Mononuclear cell (primary cell): ENCODE results near the gene UST. TPM values are rescaled to one million over a fixed set of nuclear protein-coding genes. Genes with fewer than 3 reads are reported as not detected.
"Not testable (repeated sequence)": the region's sequence is repeated elsewhere in the genome, so short reads cannot be mapped to it uniquely, and the experiment has no call there.

Source experiments
- H3K27me3 ChIP-seq: 2 replicates; pipeline ENCODE4 v1.6.0; 2011; ENCODE audit warnings: low read length, control low read depth; ENCODE audit not compliant: insufficient read depth
- H3K4me1 ChIP-seq: 2 replicates; pipeline ENCODE4 v1.5.1; 2011; ENCODE audit warnings: mild to moderate bottlenecking, low read length, control low read depth; ENCODE audit not compliant: insufficient read depth
- H3K4me3 ChIP-seq: 2 replicates; pipeline ENCODE4 v1.5.1; 2011; ENCODE audit warnings: mild to moderate bottlenecking, low read length, moderate library complexity
- H3K9me3 ChIP-seq: 2 replicates; pipeline ENCODE4 v1.5.1; 2011; ENCODE audit warnings: low read depth, mild to moderate bottlenecking, control low read depth, low read length
- total RNA-seq: library from RNA; depleted of rRNA; stranded (reverse); fragments of >200 nt; gene quantifications from one replicate; pipeline ENCODE4 v1.2.3, GENCODE V29; 2012

UST gene
- total RNA-seq, 1 donor = 1.5 TPM

DNA sequence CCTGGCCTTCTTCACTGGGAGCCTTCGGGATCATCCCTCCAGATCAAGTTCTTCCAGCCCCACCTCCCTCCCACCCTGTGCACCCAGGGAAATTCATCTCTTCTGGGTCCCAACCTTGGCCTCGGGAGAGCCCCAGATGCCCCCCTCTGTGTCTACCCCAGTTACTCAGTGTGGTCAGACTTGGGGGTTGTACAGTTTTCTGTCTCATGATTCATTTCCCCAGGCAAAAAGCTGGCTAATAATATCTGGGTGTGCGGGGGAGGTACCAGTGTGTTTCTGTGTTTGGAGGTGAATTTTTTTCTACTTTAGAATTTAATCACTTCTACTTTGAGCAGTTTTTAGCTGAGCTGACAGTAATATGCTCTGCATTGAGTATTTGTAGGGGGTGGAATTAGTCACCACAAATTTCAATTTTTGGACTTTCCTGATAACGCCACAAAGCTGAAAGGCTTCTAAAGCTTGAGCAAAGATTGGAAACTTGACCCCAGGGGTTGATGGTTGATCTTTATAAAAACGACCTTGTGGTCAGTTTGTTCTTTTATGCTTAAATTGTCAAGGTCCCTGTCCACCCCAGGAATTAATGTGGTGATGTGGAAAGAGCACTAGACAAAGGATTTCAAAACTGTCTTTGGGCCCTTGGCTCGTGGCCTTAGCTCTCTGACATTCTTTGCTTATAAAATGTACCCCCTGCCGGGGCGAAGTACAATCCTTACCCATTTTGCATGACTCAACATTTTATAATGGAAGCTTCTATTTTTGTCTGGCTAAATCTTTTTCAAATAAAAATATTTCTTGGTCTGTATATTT lies 286.0 kb downstream of the UST start:
- H3K4me3 ChIP-seq = no peak overlapping the region
- no peaks in the 10 kb centered on the region for H3K27me3 ChIP-seq
- peaks cover 10% of the 10 kb centered on the region for H3K4me1 ChIP-seq

DNA sequence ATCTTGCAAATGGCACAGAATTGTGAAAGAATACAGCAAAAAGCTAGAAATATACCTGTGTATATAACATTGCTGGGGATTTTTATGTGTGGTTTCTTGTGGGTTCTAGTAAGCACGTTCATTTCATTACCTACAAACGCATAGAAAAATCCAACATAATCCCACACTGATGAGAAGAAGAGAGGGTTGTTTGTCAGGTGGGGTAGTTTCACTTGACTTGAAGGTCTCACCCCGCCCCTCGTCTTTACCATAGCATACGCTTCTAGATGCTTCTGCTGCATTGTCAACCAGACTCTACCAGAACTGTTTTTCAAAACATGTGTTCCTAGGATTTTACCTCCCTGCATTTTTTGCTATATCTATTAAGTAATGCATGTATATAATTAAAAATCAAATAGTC lies 286.6 kb downstream of the UST start:
- Histone ChIP-seq H3K9me3 (no peaks in the 10 kb centered on the region), H3K4me1 (peaks cover 10% of the 10 kb centered on the region), H3K4me3 (no peak overlapping the region), H3K27me3 (no peaks in the 10 kb centered on the region)

More for the DNA sequence above, 286.0 kb downstream of the UST start:
- H3K9me3 ChIP-seq = no peaks in the 10 kb centered on the region

DNA sequence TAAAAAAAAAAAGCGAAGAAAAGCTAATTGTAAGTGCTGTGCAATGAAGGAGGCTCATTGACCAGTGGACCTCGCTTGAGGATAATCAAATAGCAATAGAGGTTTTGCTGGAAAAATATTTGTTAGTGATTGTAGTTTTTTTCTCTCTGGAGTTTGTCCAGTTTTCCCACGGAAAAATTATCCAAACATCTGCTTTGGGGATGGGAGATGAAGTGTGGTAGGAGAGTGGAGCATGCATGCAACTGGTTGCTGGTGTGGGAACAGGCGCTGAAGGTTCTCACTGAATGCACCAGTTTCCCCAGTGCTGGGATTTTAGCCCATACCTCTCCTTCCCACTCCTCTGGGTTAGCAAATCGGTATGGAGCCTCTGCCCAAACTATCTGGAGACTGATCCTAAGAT lies 288.9 kb downstream of the UST start:
- Histone ChIP-seq H3K9me3 (no peaks in the 10 kb centered on the region), H3K4me3 (no peak overlapping the region), H3K4me1 (peaks cover 10% of the 10 kb centered on the region), H3K27me3 (no peaks in the 10 kb centered on the region)

DNA sequence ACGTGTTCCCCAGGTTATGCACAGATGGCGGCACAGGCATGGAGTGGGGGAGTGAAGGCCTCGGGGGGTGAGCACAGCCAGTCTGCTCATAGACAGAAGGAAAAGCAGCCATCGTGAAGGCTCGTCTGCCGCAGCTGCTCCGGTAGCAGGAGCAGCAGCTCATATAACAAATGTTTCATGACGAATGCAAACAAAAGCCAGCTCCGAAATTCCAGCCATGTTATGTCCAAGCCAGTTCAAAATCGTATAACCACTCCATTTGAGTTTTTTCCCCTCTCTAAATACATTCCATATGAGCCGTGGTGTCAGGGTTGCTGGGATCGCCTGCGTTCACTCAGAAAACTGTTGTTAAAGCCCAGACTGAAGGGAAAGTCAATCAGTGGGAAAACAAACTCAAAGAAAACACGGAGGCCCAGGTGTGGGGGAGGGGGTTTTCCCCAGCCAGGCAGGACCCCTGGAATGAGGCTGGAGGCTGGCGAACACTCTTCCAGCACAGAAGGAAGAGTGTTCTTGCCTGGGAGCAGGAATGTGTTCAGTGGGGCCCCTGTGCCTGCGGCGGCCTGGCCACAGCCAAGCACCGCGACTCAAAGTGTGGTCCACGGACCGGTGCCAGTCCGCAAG lies 290.3 kb downstream of the UST start:
- peaks cover 5% of the 10 kb centered on the region for H3K4me1 ChIP-seq
- no peaks in the 10 kb centered on the region for H3K9me3 ChIP-seq
- H3K4me3 ChIP-seq = no peak overlapping the region
- H3K27me3 ChIP-seq = no peaks in the 10 kb centered on the region

DNA sequence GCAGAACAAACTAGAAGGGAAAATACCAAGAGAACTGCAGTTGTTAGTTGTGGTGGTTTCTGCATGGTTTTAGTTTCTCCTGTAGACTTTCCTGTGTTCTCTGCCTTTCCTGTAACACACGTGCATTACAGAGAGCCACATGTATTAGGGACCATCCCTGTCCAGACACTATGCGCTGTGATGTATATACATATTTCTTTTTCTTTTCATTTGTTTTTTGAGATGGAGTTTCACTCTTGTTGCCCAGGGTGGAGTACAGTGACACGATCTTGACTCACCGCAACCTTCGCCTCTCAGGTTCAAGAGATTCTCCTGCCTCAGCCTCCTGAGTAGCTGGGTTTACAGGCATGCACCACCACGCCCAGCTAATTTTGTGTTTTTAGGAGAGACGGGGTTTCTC lies 292.2 kb downstream of the UST start:
- H3K4me1 ChIP-seq, H3K4me3 ChIP-seq, H3K9me3 ChIP-seq, H3K27me3 ChIP-seq: not testable (repeated sequence)

DNA sequence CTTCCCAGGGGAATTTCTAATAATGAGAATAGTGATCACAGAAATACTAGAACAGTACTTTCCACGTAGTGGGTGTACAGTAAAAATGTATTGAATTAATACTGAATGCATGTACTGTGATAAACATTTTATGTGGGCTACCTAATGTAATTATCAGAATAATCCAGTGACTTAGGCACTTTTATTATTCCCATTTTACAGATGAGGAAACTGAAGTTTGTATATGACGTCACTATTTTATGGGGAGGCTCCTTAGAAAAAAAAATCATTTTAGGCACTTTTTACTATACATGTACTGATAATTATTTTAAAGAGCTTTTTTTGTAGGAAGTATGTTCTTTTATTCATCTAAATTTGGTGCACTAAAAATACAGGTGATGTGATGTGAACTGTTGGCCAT lies 295.1 kb downstream of the UST start:
- no peaks in the 10 kb centered on the region for H3K9me3 ChIP-seq
- peaks cover 21% of the 10 kb centered on the region for H3K4me1 ChIP-seq
- H3K4me3 ChIP-seq = no peak overlapping the region
- H3K27me3 ChIP-seq = no peaks in the 10 kb centered on the region

DNA sequence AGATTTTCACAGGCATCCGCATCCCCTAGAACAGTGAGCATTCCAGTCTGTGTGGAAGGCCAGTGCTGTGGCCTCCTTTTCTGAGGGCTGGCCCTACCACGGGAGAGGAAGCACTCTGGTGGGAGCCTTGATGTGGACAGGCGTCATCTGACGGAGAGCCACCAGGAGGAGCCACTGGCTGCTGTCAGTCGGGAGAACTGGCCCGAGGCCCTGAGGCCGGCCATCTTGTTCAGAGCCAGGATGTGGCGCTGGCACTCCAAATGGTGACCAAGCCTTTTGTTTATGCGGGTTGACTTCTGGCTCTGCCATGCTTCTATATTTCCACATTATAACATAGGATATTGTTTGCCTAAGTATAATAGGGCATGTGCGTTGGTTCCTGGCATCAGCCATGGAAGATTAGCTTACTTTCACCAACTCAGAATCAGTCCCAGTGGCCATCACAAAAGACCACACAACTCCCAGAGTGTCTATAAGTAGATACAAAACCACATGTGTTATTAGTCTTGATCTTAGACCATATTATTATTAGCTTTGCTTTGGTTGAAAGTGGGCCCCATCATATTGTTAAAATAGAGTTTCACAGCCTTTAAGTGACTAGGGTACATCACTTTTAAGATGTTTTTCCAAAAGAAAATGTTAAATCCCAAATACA lies 296.8 kb downstream of the UST start:
- Histone ChIP-seq H3K4me1 (peaks cover 22% of the 10 kb centered on the region), H3K27me3 (no peaks in the 10 kb centered on the region), H3K4me3 (no peak overlapping the region), H3K9me3 (no peaks in the 10 kb centered on the region)

DNA sequence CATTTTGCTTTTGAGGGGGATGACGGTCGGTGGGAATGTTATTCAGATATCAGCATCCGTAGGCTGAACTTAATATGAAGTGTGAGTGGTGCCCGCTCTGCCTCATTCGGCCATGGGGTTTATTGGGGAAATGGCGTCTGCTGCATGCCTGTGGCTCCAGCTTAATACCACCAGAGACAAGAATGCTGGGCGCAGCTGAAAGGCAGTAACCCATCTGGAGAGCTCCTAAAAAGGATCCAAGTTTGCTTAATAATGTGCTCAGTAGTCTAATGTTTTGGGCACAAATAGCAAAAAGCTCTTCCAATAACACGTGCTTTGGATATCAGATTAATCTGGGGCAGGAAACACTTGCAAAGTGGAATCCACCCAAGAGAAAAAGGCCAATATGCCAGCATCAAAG lies 297.7 kb downstream of the UST start:
- no peak overlapping the region for H3K4me3 ChIP-seq

DNA sequence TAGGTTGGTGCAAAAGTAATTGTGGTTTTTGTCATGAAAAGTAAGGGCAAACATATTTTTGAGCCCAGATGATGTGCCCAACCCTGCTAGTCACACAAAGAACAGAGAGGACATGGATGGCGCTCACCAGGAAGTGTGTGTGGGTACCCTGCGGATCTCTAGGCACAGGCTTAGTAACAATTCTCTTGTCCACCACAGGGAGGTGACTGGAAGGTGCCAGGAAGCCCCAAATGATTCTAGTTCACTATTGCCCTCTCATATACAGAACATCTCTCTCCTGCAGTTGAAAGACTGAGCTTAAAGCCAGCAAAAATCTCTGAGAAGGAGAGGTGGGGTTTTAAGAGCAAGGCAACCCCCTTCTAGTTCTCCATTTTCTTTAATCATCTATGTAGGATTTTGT lies 298.6 kb downstream of the UST start:
- peaks cover 22% of the 10 kb centered on the region for H3K4me1 ChIP-seq
- no peaks in the 10 kb centered on the region for H3K27me3 ChIP-seq
- no peaks in the 10 kb centered on the region for H3K9me3 ChIP-seq
- no peak overlapping the region for H3K4me3 ChIP-seq

More for the DNA sequence above, 297.7 kb downstream of the UST start:
- Histone ChIP-seq H3K4me1 (peaks cover 22% of the 10 kb centered on the region), H3K9me3 (no peaks in the 10 kb centered on the region), H3K27me3 (no peaks in the 10 kb centered on the region)

DNA sequence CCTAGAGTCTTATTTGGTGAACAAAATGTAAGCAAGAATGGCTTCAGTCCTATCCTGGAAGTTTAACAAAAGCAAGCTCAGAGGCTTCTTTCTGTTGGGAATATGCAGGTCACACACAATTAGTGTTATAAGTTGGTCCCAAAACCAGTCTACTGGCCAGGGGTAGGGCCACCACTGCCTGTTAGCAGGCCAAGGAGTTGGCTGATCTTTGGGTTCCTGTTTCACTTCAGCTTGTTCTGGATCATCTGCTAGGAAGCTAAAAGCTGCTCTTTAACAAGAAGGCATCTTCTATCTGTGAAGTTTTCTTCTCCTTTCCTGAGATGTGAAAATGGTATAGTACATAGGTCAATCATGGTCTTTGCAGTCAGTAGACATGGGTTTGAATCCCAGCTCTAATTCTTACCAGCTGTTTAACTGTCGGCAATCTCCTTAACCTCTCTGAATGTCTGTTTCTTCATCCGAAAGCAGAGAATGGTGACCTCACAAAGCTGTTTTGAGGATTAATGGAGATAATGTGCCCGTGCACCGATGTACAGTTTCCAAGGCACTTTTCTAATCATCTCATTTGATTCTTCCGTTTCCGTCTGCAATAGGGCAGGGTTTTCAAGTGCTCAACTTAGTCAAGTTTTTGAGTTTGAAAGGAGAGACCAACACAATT lies 299.5 kb downstream of the UST start:
- H3K27me3 ChIP-seq = no peaks in the 10 kb centered on the region
- peaks cover 22% of the 10 kb centered on the region for H3K4me1 ChIP-seq
- H3K4me3 ChIP-seq = no peak overlapping the region
- H3K9me3 ChIP-seq = no peaks in the 10 kb centered on the region

DNA sequence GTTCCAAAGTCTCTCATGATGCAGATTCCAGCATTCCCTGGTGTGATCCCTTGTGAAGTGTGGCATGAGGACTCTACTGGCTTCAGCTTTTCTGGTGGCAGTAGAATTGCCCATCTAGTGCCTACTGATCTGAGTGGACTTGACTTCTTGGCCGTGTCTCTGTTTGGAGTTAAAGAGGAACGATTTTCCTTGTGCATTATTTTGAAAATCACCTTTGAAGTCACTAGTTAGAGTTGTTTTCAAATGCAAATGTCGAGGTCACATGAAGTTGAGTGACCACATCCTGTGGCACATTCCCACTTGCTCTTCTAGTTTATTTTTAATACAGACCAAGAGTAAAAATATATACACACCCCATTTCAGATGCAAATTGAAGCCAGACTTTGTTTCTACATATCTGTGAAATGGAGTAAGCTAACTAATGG lies 300.0 kb downstream of the UST start:
- no peaks in the 10 kb centered on the region for H3K27me3 ChIP-seq
- H3K4me1 ChIP-seq = peaks cover 22% of the 10 kb centered on the region
- H3K4me3 ChIP-seq = no peak overlapping the region
- H3K9me3 ChIP-seq = no peaks in the 10 kb centered on the region

DNA sequence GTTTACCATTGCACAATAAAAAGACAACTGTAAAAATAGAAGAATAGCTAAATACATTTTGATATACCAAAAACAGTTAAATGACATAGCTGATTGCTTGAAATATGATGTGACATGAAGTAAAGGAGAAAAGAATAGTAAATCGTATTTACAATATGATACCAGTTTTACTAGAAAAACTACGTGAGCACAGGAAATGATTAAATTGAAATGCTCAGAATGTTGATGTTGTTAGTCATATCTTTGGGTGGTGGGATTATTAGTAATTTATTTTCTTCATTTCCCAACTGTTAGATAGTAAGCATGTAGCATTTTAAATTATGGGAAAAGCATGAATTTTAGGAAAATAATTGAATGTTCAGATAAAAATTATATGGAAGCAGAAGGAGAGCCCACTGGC lies 302.4 kb downstream of the UST start:
- H3K4me1 ChIP-seq = peaks cover 27% of the 10 kb centered on the region

DNA sequence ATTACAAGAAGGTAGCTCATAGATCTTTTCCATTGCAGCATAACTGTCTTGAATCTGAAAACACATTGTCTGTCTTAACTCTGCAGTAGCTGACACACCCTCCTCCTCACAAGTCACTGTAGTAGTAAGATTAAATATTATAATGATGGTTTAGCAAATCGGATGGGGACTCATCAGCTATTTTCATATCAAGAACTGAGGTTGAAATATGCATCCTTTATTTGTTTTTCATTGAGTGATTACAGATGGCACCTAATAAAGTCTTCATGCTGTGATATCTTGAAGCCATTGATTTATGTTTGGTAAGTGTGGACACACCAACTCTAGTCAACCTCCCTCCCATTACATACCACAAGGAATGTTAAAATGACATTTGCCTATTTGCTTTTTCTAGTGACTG lies 303.3 kb downstream of the UST start:
- no peak overlapping the region for H3K4me3 ChIP-seq
- H3K27me3 ChIP-seq = no peaks in the 10 kb centered on the region
- no peaks in the 10 kb centered on the region for H3K9me3 ChIP-seq
- H3K4me1 ChIP-seq = peaks cover 31% of the 10 kb centered on the region

More for the DNA sequence above, 302.4 kb downstream of the UST start:
- Histone ChIP-seq H3K27me3 (no peaks in the 10 kb centered on the region), H3K4me3 (no peak overlapping the region), H3K9me3 (no peaks in the 10 kb centered on the region)

DNA sequence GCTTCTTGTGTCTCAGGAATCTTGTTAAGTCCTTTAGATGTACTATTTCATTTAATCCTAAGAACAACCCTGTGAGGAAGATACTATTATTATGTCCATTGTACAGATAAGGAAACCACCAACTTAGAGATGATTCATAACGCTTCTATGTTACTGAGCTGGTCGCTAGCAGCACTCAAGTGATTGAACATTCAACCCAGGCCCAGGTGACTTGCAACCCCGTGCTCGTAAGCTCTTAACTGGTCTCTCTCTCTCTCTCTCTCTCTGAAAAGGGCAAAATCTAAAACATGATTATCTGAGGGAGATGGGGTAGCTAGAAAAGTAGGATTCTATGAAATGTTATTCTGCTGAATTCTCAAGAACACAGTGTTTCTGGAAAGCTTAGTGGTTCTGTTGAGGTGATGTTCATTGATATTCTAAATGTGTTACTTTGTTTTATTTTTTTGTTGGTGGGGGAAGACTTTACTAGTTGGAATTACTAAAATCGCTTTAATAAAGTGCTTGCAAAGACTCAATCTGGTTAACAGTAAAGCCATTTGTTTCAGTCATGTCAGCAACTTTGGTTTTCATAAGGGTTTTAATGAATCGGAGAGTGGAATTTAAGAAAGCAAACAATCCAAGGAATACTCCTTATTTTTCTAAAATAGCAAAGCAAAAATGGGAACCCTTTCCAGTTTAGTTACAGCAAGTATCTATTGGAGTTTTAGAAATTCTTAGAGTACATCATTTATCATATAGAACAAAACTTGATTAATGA lies 305.7 kb downstream of the UST start:
- H3K4me3 ChIP-seq = no peak overlapping the region
- peaks cover 16% of the 10 kb centered on the region for H3K4me1 ChIP-seq
- H3K27me3 ChIP-seq = no peaks in the 10 kb centered on the region
- no peaks in the 10 kb centered on the region for H3K9me3 ChIP-seq
